ENCODE measurements around the gene PACSIN2. TPM values are rescaled to one million over a fixed set of nuclear protein-coding genes. Genes with fewer than 3 reads are reported as not detected.
A peak's percentile ranks its signal among the peaks of the same experiment; 100 is the strongest.

Gene PACSIN2
- total RNA-seq, 6 experiments from 2014 or later = 69.8 to 97.3 (median 76.2) TPM

GRCh38 chr22:43006016-43006505 lies 8.9 kb downstream of the PACSIN2 start:
- H3K4me3 Mint-ChIP-seq = no peak overlapping the region
- no peaks in the 10 kb centered on the region for H3K9me3 Mint-ChIP-seq
- no peak for DNase-seq
- TF ChIP-seq CTCF (IDR thresholded peaks at IDR 0.05) = no peak
- H3K36me3 Mint-ChIP-seq (ENCODE audit: low read depth) = no peaks in the 10 kb centered on the region
- H3K27ac Mint-ChIP-seq = peak overlapping the region; percentile 87
- H3K27me3 Mint-ChIP-seq (ENCODE audit: insufficient read depth) = peaks cover 3% of the 10 kb centered on the region; the same call in 1 of the 2 replicates
- peaks cover 92% of the 10 kb centered on the region for H3K4me1 Mint-ChIP-seq (ENCODE audit: low read depth)

GRCh38 chr22:43005106-43005505 lies 9.8 kb downstream of the PACSIN2 start:
- H3K4me3 Mint-ChIP-seq = peak overlapping the region; percentile 12
- H3K27ac Mint-ChIP-seq = peak overlapping the region; percentile 87
- peaks cover 3% of the 10 kb centered on the region; the same call in 1 of the 2 replicates for H3K27me3 Mint-ChIP-seq (ENCODE audit: insufficient read depth)
- no peaks in the 10 kb centered on the region for H3K9me3 Mint-ChIP-seq
- H3K4me1 Mint-ChIP-seq (ENCODE audit: low read depth) = peaks cover 93% of the 10 kb centered on the region
- DNase-seq = no peak
- no peaks in the 10 kb centered on the region for H3K36me3 Mint-ChIP-seq (ENCODE audit: low read depth)
- no peak for TF ChIP-seq CTCF (IDR thresholded peaks at IDR 0.05)

- DNase-seq = peak; percentile 61
- peaks cover 3% of the 10 kb centered on the region; the same call in 1 of the 2 replicates for H3K27me3 Mint-ChIP-seq (ENCODE audit: insufficient read depth)
Observed at GRCh38 chr22:43004362-43005035, 10.4 kb downstream of the PACSIN2 start.

GRCh38 chr22:43002202-43002586 lies 12.8 kb downstream of the PACSIN2 start:
- peak; percentile 82 for DNase-seq
- H3K27ac Mint-ChIP-seq = peak overlapping the region; percentile 87
- H3K9me3 Mint-ChIP-seq = no peaks in the 10 kb centered on the region
- peaks cover 99% of the 10 kb centered on the region for H3K4me1 Mint-ChIP-seq (ENCODE audit: low read depth)
- H3K27me3 Mint-ChIP-seq (ENCODE audit: insufficient read depth) = peaks cover 4% of the 10 kb centered on the region; the same call in 1 of the 2 replicates
- no peak for TF ChIP-seq CTCF (IDR thresholded peaks at IDR 0.05)
- peak overlapping the region; percentile 89 for H3K4me3 Mint-ChIP-seq
- H3K36me3 Mint-ChIP-seq (ENCODE audit: low read depth) = no peaks in the 10 kb centered on the region

More at GRCh38 chr22:43004362-43005035, 10.4 kb downstream of the PACSIN2 start:
- Mint-ChIP-seq H3K27ac (peak overlapping the region; percentile 87), H3K36me3 (ENCODE audit: low read depth) (no peaks in the 10 kb centered on the region), H3K4me1 (ENCODE audit: low read depth) (peaks cover 97% of the 10 kb centered on the region), H3K4me3 (peak overlapping the region; percentile 89), H3K9me3 (no peaks in the 10 kb centered on the region)
- no peak for TF ChIP-seq CTCF (IDR thresholded peaks at IDR 0.05)

- H3K27me3 Mint-ChIP-seq (ENCODE audit: insufficient read depth) = peaks cover 4% of the 10 kb centered on the region
- no peak for TF ChIP-seq CTCF (IDR thresholded peaks at IDR 0.05)
- DNase-seq = no peak
- no peaks in the 10 kb centered on the region for H3K9me3 Mint-ChIP-seq
- peaks cover 99% of the 10 kb centered on the region for H3K4me1 Mint-ChIP-seq (ENCODE audit: low read depth)
- H3K36me3 Mint-ChIP-seq (ENCODE audit: low read depth) = no peaks in the 10 kb centered on the region
- peak overlapping the region; percentile 89 for H3K4me3 Mint-ChIP-seq
- H3K27ac Mint-ChIP-seq = peak overlapping the region; percentile 87
Observed at GRCh38 chr22:43001271-43002201, 13.4 kb downstream of the PACSIN2 start.
